ENCODE measurements around the gene MYO7B.

The MYO7B gene

GRCh38 chr2:127655209-127656073, 120.0 kb downstream of the MYO7B start:
- FAIRE-seq (no peak), DNase-seq (ENCODE audit: extremely low spot score, insufficient read length, low read depth) (no peak)

GRCh38 chr2:127656569-127657231, 121.2 kb downstream of the MYO7B start:
- FAIRE-seq: no peak
- no peak for DNase-seq (ENCODE audit: extremely low spot score, insufficient read length, low read depth)

GRCh38 chr2:127657232-127657595, 121.7 kb downstream of the MYO7B start:
- FAIRE-seq (no peak), DNase-seq (ENCODE audit: extremely low spot score, insufficient read length, low read depth) (no peak)

GRCh38 chr2:127658146-127658545, 122.7 kb downstream of the MYO7B start:
- DNase-seq (ENCODE audit: extremely low spot score, insufficient read length, low read depth) (no peak), FAIRE-seq (no peak)

GRCh38 chr2:127658641-127659407, 123.3 kb downstream of the MYO7B start:
- FAIRE-seq (no peak), DNase-seq (ENCODE audit: extremely low spot score, insufficient read length, low read depth) (no peak)

GRCh38 chr2:127659408-127660290, 124.2 kb downstream of the MYO7B start:
- DNase-seq (ENCODE audit: extremely low spot score, insufficient read length, low read depth) (no peak), FAIRE-seq (no peak)

GRCh38 chr2:127660291-127660578, 124.8 kb downstream of the MYO7B start:
- FAIRE-seq (no peak), DNase-seq (ENCODE audit: extremely low spot score, insufficient read length, low read depth) (no peak)

- FAIRE-seq: no peak
- no peak for DNase-seq (ENCODE audit: extremely low spot score, insufficient read length, low read depth)
Measured at GRCh38 chr2:127661072-127661649, 125.7 kb downstream of the MYO7B start.

GRCh38 chr2:127661949-127662510, 126.5 kb downstream of the MYO7B start:
- no peak for FAIRE-seq
- no peak for DNase-seq (ENCODE audit: extremely low spot score, insufficient read length, low read depth)

GRCh38 chr2:127662937-127663565, 127.6 kb downstream of the MYO7B start:
- no peak for FAIRE-seq
- DNase-seq (ENCODE audit: extremely low spot score, insufficient read length, low read depth): no peak

GRCh38 chr2:127663566-127664064, 128.1 kb downstream of the MYO7B start:
- DNase-seq (ENCODE audit: extremely low spot score, insufficient read length, low read depth): no peak
- FAIRE-seq: no peak

- DNase-seq (ENCODE audit: extremely low spot score, insufficient read length, low read depth) (no peak), FAIRE-seq (no peak)
Measured at GRCh38 chr2:127664065-127664894, 128.8 kb downstream of the MYO7B start.

GRCh38 chr2:127664895-127665225, 129.4 kb downstream of the MYO7B start:
- FAIRE-seq: no peak

GRCh38 chr2:127665267-127665893, 129.9 kb downstream of the MYO7B start:
- no peak for FAIRE-seq
- no peak for DNase-seq (ENCODE audit: extremely low spot score, insufficient read length, low read depth)

More at GRCh38 chr2:127664895-127665225, 129.4 kb downstream of the MYO7B start:
- no peak for DNase-seq (ENCODE audit: extremely low spot score, insufficient read length, low read depth)

- DNase-seq (ENCODE audit: extremely low spot score, insufficient read length, low read depth): no peak
- FAIRE-seq: no peak
Measured at GRCh38 chr2:127669056-127669455, 133.6 kb downstream of the MYO7B start.

- no peak for FAIRE-seq
- no peak for DNase-seq (ENCODE audit: extremely low spot score, insufficient read length, low read depth)
Measured at GRCh38 chr2:127670055-127670956, 134.8 kb downstream of the MYO7B start.

- DNase-seq (ENCODE audit: extremely low spot score, insufficient read length, low read depth) (no peak), FAIRE-seq (no peak)
Measured at GRCh38 chr2:127670957-127671290, 135.4 kb downstream of the MYO7B start.

All from GM18507 (cell line).